Gastrocnemius medialis (tissue), 4 donors: Measurements from ENCODE around the gene NAV3. TPM values are rescaled to one million over a fixed set of nuclear protein-coding genes. Genes with fewer than 3 reads are reported as not detected.

ENCODE experiments used
- ATAC-seq, 2 donors: fragments of 150-250 bp; one replicate each; pipeline ENCODE4 v1.9.1; 2016
- DNase-seq, 2 donors: peaks; one replicate each; pipeline ENCODE4 v3.0.0-alpha.2; 2019
- H3K27ac ChIP-seq, 4 donors: fragments of 200-600 bp; sonication (generic); 1 replicate in 1 of 4; 2 replicates in 3 of 4; pipeline ENCODE4 v1.5.1; 2016 to 2018; ENCODE audit warnings: mild to moderate bottlenecking in 2 of 4, moderate library complexity in 1 of 4
- H3K27me3 ChIP-seq, 3 donors: fragments of 200-600 bp; sonication (generic) in 2 of 3; 1 replicate in 1 of 3; 2 replicates in 2 of 3; pipeline versions ENCODE4 v1.5.1 to v1.6.0; 2016 to 2019; ENCODE audit warnings: mild to moderate bottlenecking in 1 of 3, moderate library complexity in 1 of 3
- H3K36me3 ChIP-seq, 2 donors: fragments of 200-600 bp; sonication (generic) in 1 of 2; one replicate each; pipeline ENCODE4 v1.5.1; 2017 to 2018
- H3K4me1 ChIP-seq, 2 donors: fragments of 200-600 bp; sonication (generic) in 1 of 2; one replicate each; pipeline ENCODE4 v1.5.1; 2016 to 2017; ENCODE audit warnings: mild to moderate bottlenecking in 2 of 2
- H3K4me3 ChIP-seq, 4 donors: fragments of 200-600 bp; sonication (generic) in 3 of 4; 1 replicate in 1 of 4; 2 replicates in 3 of 4; pipeline ENCODE4 v1.5.1; 2016 to 2019; ENCODE audit warnings: mild to moderate bottlenecking in 2 of 4
- H3K9me3 ChIP-seq, 3 donors: fragments of 200-600 bp; sonication (generic) in 2 of 3; 1 replicate in 1 of 3; 2 replicates in 2 of 3; pipeline ENCODE4 v1.5.1; 2016 to 2019
- CTCF ChIP-seq, 5 experiments: fragments of 450-650 bp in 3 of 5; fragments of 200-600 bp in 2 of 5; sonication (generic) in 2 of 5; IDR thresholded peaks in 4 of 5; conservative IDR thresholded peaks in 1 of 5; 1 replicate in 4 of 5; 2 replicates in 1 of 5; pipeline ENCODE4 v1.5.1; 2016 to 2019; ENCODE audit warnings: antibody characterized with exemption in 5 of 5, mild to moderate bottlenecking in 3 of 5, moderate library complexity in 3 of 5
- POLR2A ChIP-seq, 2 donors: fragments of 450-650 bp; IDR thresholded peaks; one replicate each; pipeline ENCODE4 v1.6.1; 2017; ENCODE audit warnings: antibody characterized with exemption in 2 of 2, mild to moderate bottlenecking in 2 of 2, moderate library complexity in 2 of 2
- in situ Hi-C, 4 donors: fragments of 200-750 bp; cut with MboI; loops; one replicate each; pipeline versions ENCODE4 v1.15.0 to v1.8.0; 2017; ENCODE audit warnings: low sequenced_read_pairs in 4 of 4
- intact Hi-C: fragments of 100-400 bp; cut with DNase I; formaldehyde crosslinking; loops from one replicate; pipeline ENCODE4 v1.15.1; 2023; ENCODE audit warnings: low total_unique reads
- total RNA-seq, 4 donors: library from RNA; depleted of rRNA; stranded (reverse); fragments of >200 nt; gene quantifications; one replicate each; pipeline versions ENCODE4 v1.1.0 to v1.2.3, GENCODE V29; 2016

Gene NAV3
- total RNA-seq, 4 donors from 2014 or later = 0.87 to 2.5 (median 2.0) TPM

- intact Hi-C loops (no loop called here), in situ Hi-C loops (no loop called here)
- DNase-seq (no peak), ATAC-seq (no peak)
- Histone ChIP-seq H3K4me3 (no peak overlapping the region), H3K27ac (no peak overlapping the region), H3K4me1 (no peaks in the 10 kb centered on the region), H3K36me3 (no peaks in the 10 kb centered on the region), H3K9me3 (no peaks in the 10 kb centered on the region), H3K27me3 (no peaks in the 10 kb centered on the region)
- no peak for TF ChIP-seq POLR2A (IDR thresholded peaks at IDR 0.05)
Observed at GRCh38 chr12:77963576-77964178, 133.0 kb downstream of the NAV3 start.

DNA sequence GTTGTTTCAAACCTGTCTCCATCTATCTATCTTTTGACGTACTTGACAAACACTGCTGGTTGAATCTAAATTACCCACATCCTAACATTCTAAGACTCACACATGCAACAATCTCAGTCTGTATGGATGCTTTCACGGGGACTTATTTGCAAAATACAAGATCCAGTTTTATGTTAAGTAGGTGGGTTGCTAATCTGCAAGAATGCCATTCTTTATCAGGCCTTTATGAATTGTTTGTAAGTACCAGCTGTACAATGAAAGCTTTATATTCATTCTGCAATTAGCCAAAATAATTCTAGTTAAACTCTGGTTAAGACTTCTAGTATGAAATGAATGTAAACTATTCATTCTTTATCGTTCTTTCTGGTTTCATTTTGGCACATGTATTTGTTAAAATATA is 135.1 kb downstream of the NAV3 start:
- no peak overlapping the region for H3K27ac ChIP-seq
- DNase-seq (no peak), ATAC-seq (no peak)
- H3K4me3 ChIP-seq = no peak overlapping the region
- no peaks in the 10 kb centered on the region for H3K9me3 ChIP-seq
- no peaks in the 10 kb centered on the region for H3K27me3 ChIP-seq
- no peaks in the 10 kb centered on the region for H3K4me1 ChIP-seq
- in situ Hi-C loops = no loop called here
- intact Hi-C loops = no loop called here
- TF ChIP-seq POLR2A (IDR thresholded peaks at IDR 0.05) (no peak), CTCF (IDR thresholded peaks at IDR 0.05 in 4 of 5, conservative IDR thresholded peaks at IDR 0.05 in 1 of 5) (no peak)
- no peaks in the 10 kb centered on the region for H3K36me3 ChIP-seq

- H3K27ac ChIP-seq = no peak overlapping the region
- in situ Hi-C loops = no loop called here
- H3K27me3 ChIP-seq = no peaks in the 10 kb centered on the region
- no peak for DNase-seq
- ATAC-seq = no peak
- TF ChIP-seq POLR2A (IDR thresholded peaks at IDR 0.05) = no peak
- no peak for TF ChIP-seq CTCF (IDR thresholded peaks at IDR 0.05 in 4 of 5, conservative IDR thresholded peaks at IDR 0.05 in 1 of 5)
- no peaks in the 10 kb centered on the region for H3K4me1 ChIP-seq
- intact Hi-C loops = no loop called here
- no peak overlapping the region for H3K4me3 ChIP-seq
- H3K9me3 ChIP-seq = no peaks in the 10 kb centered on the region
- no peaks in the 10 kb centered on the region for H3K36me3 ChIP-seq
Observed at GRCh38 chr12:77968021-77968420, 137.3 kb downstream of the NAV3 start.

GRCh38 chr12:77968571-77968970 is 137.9 kb downstream of the NAV3 start:
- no peak for ATAC-seq
- H3K27me3 ChIP-seq = no peaks in the 10 kb centered on the region
- no peaks in the 10 kb centered on the region for H3K36me3 ChIP-seq
- no peaks in the 10 kb centered on the region for H3K4me1 ChIP-seq
- H3K4me3 ChIP-seq = no peak overlapping the region
- H3K27ac ChIP-seq = no peak overlapping the region
- H3K9me3 ChIP-seq = no peaks in the 10 kb centered on the region
- no peak for TF ChIP-seq CTCF (IDR thresholded peaks at IDR 0.05 in 4 of 5, conservative IDR thresholded peaks at IDR 0.05 in 1 of 5)
- TF ChIP-seq POLR2A (IDR thresholded peaks at IDR 0.05) = no peak
- no peak for DNase-seq
- in situ Hi-C loops = no loop called here
- intact Hi-C loops = no loop called here

DNA sequence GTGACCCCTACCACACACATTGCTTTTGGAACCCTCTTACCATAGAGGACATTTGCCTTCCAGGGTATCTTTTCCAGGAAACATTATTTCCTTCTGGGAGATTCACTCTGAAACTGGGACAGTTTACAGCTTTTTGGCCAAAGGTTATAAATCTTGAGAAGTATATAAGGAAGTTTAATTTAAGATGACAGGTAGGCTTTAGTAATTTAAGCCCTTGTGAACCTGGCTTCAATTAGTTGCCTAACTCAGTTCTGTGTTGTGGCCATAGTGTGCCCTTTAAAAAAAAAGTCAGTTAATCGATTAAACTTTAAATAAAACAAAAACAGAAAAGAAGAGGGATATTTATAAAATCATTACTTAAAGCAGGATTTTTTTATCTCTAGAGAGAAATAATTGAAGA is 142.9 kb downstream of the NAV3 start:
- no peaks in the 10 kb centered on the region for H3K27me3 ChIP-seq
- H3K27ac ChIP-seq = no peak overlapping the region
- H3K4me1 ChIP-seq = no peaks in the 10 kb centered on the region
- TF ChIP-seq CTCF (IDR thresholded peaks at IDR 0.05 in 4 of 5, conservative IDR thresholded peaks at IDR 0.05 in 1 of 5) (no peak), POLR2A (IDR thresholded peaks at IDR 0.05) (no peak)
- intact Hi-C loops (no loop called here), in situ Hi-C loops (no loop called here)
- no peaks in the 10 kb centered on the region for H3K36me3 ChIP-seq
- no peak for DNase-seq
- no peak for ATAC-seq
- H3K4me3 ChIP-seq = no peak overlapping the region
- no peaks in the 10 kb centered on the region for H3K9me3 ChIP-seq
